Trophoblast cell (in vitro differentiated cells and primary cell): Measurements from ENCODE around the gene DLK1.

ENCODE experiments used
- DNase-seq, 2 donors: peaks; one replicate each; pipeline ENCODE4 v3.0.0-alpha.2; 2016
- H2AFZ ChIP-seq: 2 replicates; pipeline ENCODE4 v1.6.1; 2013; ENCODE audit warnings: low read length, moderate library complexity, mild to moderate bottlenecking; ENCODE audit not compliant: insufficient read depth, poor library complexity
- H2AK5ac ChIP-seq: 2 replicates; pipeline ENCODE4 v1.6.1; 2013; ENCODE audit warnings: mild to moderate bottlenecking, low read length
- H2BK120ac ChIP-seq: 2 replicates; pipeline ENCODE4 v1.6.1; 2013; ENCODE audit warnings: low read length, mild to moderate bottlenecking, moderate library complexity; ENCODE audit not compliant: insufficient read depth, poor library complexity
- H2BK12ac ChIP-seq: 2 replicates; pipeline ENCODE4 v1.6.1; 2013; ENCODE audit warnings: mild to moderate bottlenecking, low read length, moderate library complexity
- H2BK5ac ChIP-seq: 2 replicates; pipeline ENCODE4 v1.6.1; 2013; ENCODE audit warnings: low read length, low read depth, moderate library complexity, mild to moderate bottlenecking; ENCODE audit not compliant: poor library complexity
- H3K14ac ChIP-seq: 2 replicates; pipeline ENCODE4 v1.6.1; 2013; ENCODE audit warnings: mild to moderate bottlenecking, low read length
- H3K18ac ChIP-seq: 2 replicates; pipeline ENCODE4 v1.6.1; 2013; ENCODE audit warnings: mild to moderate bottlenecking, low read length
- H3K23ac ChIP-seq: 2 replicates; pipeline ENCODE4 v1.6.1; 2013; ENCODE audit warnings: low read length
- H3K27ac ChIP-seq: 2 replicates; pipeline ENCODE4 v1.5.1; 2013; ENCODE audit warnings: low read depth, mild to moderate bottlenecking, inconsistent platforms, low read length, moderate library complexity
- H3K27me3 ChIP-seq: 2 replicates; pipeline ENCODE4 v1.6.1; 2013; ENCODE audit warnings: inconsistent platforms, mild to moderate bottlenecking, low read length, moderate library complexity; ENCODE audit not compliant: insufficient read depth
- H3K36me3 ChIP-seq, 2 experiments: 1 replicate in 1 of 2; 2 replicates in 1 of 2; pipeline ENCODE4 v1.6.1; 2013; ENCODE audit warnings: low read length in 2 of 2, mild to moderate bottlenecking in 2 of 2, moderate library complexity in 1 of 2; ENCODE audit not compliant: insufficient read depth in 2 of 2, control insufficient read depth in 1 of 2
- H3K4ac ChIP-seq: 2 replicates; pipeline ENCODE4 v1.6.1; 2013; ENCODE audit warnings: low read depth, mild to moderate bottlenecking, low read length, moderate library complexity
- H3K4me1 ChIP-seq, 2 experiments: 1 replicate in 1 of 2; 2 replicates in 1 of 2; pipeline ENCODE4 v1.6.1; 2013; ENCODE audit warnings: low read length in 2 of 2, mild to moderate bottlenecking in 2 of 2, moderate library complexity in 1 of 2; ENCODE audit not compliant: insufficient read depth in 2 of 2, control insufficient read depth in 1 of 2
- H3K4me2 ChIP-seq: 2 replicates; pipeline ENCODE4 v1.6.1; 2013; ENCODE audit warnings: inconsistent platforms, mild to moderate bottlenecking, low read length, moderate library complexity
- H3K4me3 ChIP-seq: 2 replicates; pipeline ENCODE4 v1.5.1; 2013; ENCODE audit warnings: mild to moderate bottlenecking, low read depth, low read length, inconsistent platforms
- H3K79me1 ChIP-seq: one replicate; pipeline ENCODE4 v1.6.1; 2013; ENCODE audit warnings: low read length
- H3K79me2 ChIP-seq: 2 replicates; pipeline ENCODE4 v1.6.1; 2013; ENCODE audit warnings: low read length, mild to moderate bottlenecking; ENCODE audit not compliant: control insufficient read depth, insufficient read depth, poor library complexity
- H3K9ac ChIP-seq: 2 replicates; pipeline ENCODE4 v1.6.1; 2013; ENCODE audit warnings: mild to moderate bottlenecking, low read length
- H3K9me3 ChIP-seq: 2 replicates; pipeline ENCODE4 v1.6.1; 2013; ENCODE audit warnings: low read depth, mild to moderate bottlenecking, control low read depth, inconsistent platforms, low read length; ENCODE audit not compliant: insufficient read depth
- H4K12ac ChIP-seq: 2 replicates; pipeline ENCODE4 v1.6.1; 2013; ENCODE audit warnings: low read depth, mild to moderate bottlenecking, low read length, moderate library complexity
- H4K8ac ChIP-seq: 2 replicates; pipeline ENCODE4 v1.6.1; 2013; ENCODE audit warnings: low read depth, mild to moderate bottlenecking, low read length, moderate library complexity
- H4K91ac ChIP-seq: one replicate; pipeline ENCODE4 v1.6.1; 2013; ENCODE audit warnings: low read depth, mild to moderate bottlenecking, low read length, moderate library complexity
- WGBS: extraction: QIAGEN DNeasy Blood & Tissue Kit; methylation state at CpG from one replicate; pipeline ENCODE4 v1.1.7; 2013; ENCODE audit warnings: missing lambda C conversion rate; ENCODE audit not compliant: insufficient read length, insufficient coverage; ENCODE audit errors: extremely low coverage; 5-methylcytosine and 5-hydroxymethylcytosine counted together

DLK1 gene

DNA sequence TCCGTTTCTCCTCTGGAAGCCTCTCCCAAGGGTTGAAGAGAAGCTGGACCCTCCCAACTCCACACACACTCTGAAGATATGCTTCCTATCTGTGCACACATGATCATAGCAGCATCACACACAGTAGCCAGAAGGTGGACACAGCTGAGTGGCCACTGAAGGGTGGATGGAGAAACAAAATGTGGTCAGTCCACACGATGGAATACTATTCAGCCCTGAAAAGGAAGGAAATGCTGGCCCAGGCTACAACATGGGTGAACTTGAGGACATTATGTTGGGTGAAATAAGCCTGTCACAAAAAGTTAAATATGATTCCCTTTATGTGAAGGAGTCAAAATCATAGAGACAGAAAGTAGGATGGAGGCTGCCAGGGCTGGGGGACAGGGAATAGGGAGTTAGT is 43.9 kb upstream of the DLK1 start:
- H3K27me3 ChIP-seq: no peaks in the 10 kb centered on the region
- no peak overlapping the region for H3K4me3 ChIP-seq
- H4K12ac ChIP-seq: no peak overlapping the region
- H3K9me3 ChIP-seq: peaks cover 4% of the 10 kb centered on the region
- H3K23ac ChIP-seq: no peak overlapping the region
- no peak overlapping the region for H2BK120ac ChIP-seq
- H3K4me2 ChIP-seq: no peak overlapping the region
- no peak overlapping the region for H2BK5ac ChIP-seq
- H2AFZ ChIP-seq: no peak overlapping the region
- no peak overlapping the region for H2BK12ac ChIP-seq
- H3K18ac ChIP-seq: no peak overlapping the region
- DNase-seq: no peak
- H3K4me1 ChIP-seq: peaks cover 14 to 16% of the 10 kb centered on the region in 2 experiments
- no peak overlapping the region for H4K8ac ChIP-seq
- H3K4ac ChIP-seq: no peak overlapping the region
- H2AK5ac ChIP-seq: no peak overlapping the region
- no peak overlapping the region for H4K91ac ChIP-seq
- peaks cover 5% of the 10 kb centered on the region for H3K79me1 ChIP-seq
- no peaks in the 10 kb centered on the region for H3K79me2 ChIP-seq
- no peak overlapping the region for H3K14ac ChIP-seq
- H3K36me3 ChIP-seq: no peaks in the 10 kb centered on the region
- no peak overlapping the region for H3K27ac ChIP-seq
- no peak overlapping the region for H3K9ac ChIP-seq
- WGBS: no CpG with 5 or more reads among the region's 2 CpGs

- no peaks in the 10 kb centered on the region for H3K36me3 ChIP-seq
- H3K79me2 ChIP-seq: no peaks in the 10 kb centered on the region
- peaks cover 16 to 19% of the 10 kb centered on the region in 2 experiments for H3K4me1 ChIP-seq
- H3K4me2 ChIP-seq: no peak overlapping the region
- no peak overlapping the region for H2BK12ac ChIP-seq
- H3K27ac ChIP-seq: no peak overlapping the region
- no peaks in the 10 kb centered on the region for H3K27me3 ChIP-seq
- H3K23ac ChIP-seq: no peak overlapping the region
- no peak overlapping the region for H3K4ac ChIP-seq
- H2AFZ ChIP-seq: no peak overlapping the region
- H4K12ac ChIP-seq: no peak overlapping the region
- H3K9ac ChIP-seq: no peak overlapping the region
- H3K9me3 ChIP-seq: peaks cover 10% of the 10 kb centered on the region
- H3K18ac ChIP-seq: no peak overlapping the region
- DNase-seq: no peak
- peaks cover 5% of the 10 kb centered on the region for H3K79me1 ChIP-seq
- H3K14ac ChIP-seq: no peak overlapping the region
- H4K8ac ChIP-seq: no peak overlapping the region
- H2BK120ac ChIP-seq: no peak overlapping the region
- no peak overlapping the region for H2AK5ac ChIP-seq
- H2BK5ac ChIP-seq: no peak overlapping the region
- no CpG with 5 or more reads among the region's 7 CpGs for WGBS
- no peak overlapping the region for H3K4me3 ChIP-seq
- no peak overlapping the region for H4K91ac ChIP-seq
These were observed 43.1 kb upstream of the DLK1 start for GRCh38 chr14:100683578-100683977.

GRCh38 chr14:100684154-100684553 is 42.5 kb upstream of the DLK1 start:
- no peak overlapping the region for H4K12ac ChIP-seq
- no peak overlapping the region for H3K4ac ChIP-seq
- H3K79me2 ChIP-seq: no peaks in the 10 kb centered on the region
- H2BK120ac ChIP-seq: no peak overlapping the region
- no peak overlapping the region for H2AFZ ChIP-seq
- H3K27ac ChIP-seq: no peak overlapping the region
- H3K9ac ChIP-seq: no peak overlapping the region
- H3K18ac ChIP-seq: no peak overlapping the region
- no peak overlapping the region for H4K8ac ChIP-seq
- peaks cover 10% of the 10 kb centered on the region for H3K9me3 ChIP-seq
- H3K36me3 ChIP-seq: no peaks in the 10 kb centered on the region
- H2AK5ac ChIP-seq: no peak overlapping the region
- H3K79me1 ChIP-seq: peaks cover 5% of the 10 kb centered on the region
- no peak overlapping the region for H2BK12ac ChIP-seq
- DNase-seq: no peak
- H3K4me1 ChIP-seq: peaks cover 21 to 24% of the 10 kb centered on the region in 2 experiments
- no peaks in the 10 kb centered on the region for H3K27me3 ChIP-seq
- no CpG with 5 or more reads among the region's 6 CpGs for WGBS
- H3K14ac ChIP-seq: no peak overlapping the region
- H4K91ac ChIP-seq: no peak overlapping the region
- no peak overlapping the region for H3K4me3 ChIP-seq
- no peak overlapping the region for H3K4me2 ChIP-seq
- H3K23ac ChIP-seq: no peak overlapping the region
- H2BK5ac ChIP-seq: no peak overlapping the region

GRCh38 chr14:100684961-100685360 is 41.7 kb upstream of the DLK1 start:
- Histone ChIP-seq H3K27me3 (no peaks in the 10 kb centered on the region), H3K4me2 (no peak overlapping the region), H3K14ac (no peak overlapping the region), H3K79me2 (no peaks in the 10 kb centered on the region), H4K91ac (no peak overlapping the region), H3K23ac (no peak overlapping the region), H3K18ac (no peak overlapping the region), H3K36me3 (no peaks in the 10 kb centered on the region), H2AK5ac (no peak overlapping the region), H3K4me1 (peaks cover 17 to 21% of the 10 kb centered on the region in 2 experiments), H3K9ac (no peak overlapping the region), H3K79me1 (peaks cover 3% of the 10 kb centered on the region), H3K4ac (no peak overlapping the region), H4K12ac (no peak overlapping the region), H4K8ac (no peak overlapping the region), H3K27ac (no peak overlapping the region), H2BK12ac (no peak overlapping the region), H2BK5ac (no peak overlapping the region), H3K4me3 (no peak overlapping the region), H2AFZ (no peak overlapping the region), H3K9me3 (peaks cover 10% of the 10 kb centered on the region), H2BK120ac (no peak overlapping the region)
- no peak for DNase-seq
- no CpG with 5 or more reads among the region's 6 CpGs for WGBS
